C4-2B (cell line): ENCODE data around the gene ANGPTL1.

Experiments
- CTCF ChIP-seq: fragments of 450-650 bp; conservative IDR thresholded peaks from 2 replicates; pipeline ENCODE4 v1.5.1; 2017; ENCODE audit warnings: mild to moderate bottlenecking
- ZFX ChIP-seq: fragments of 450-650 bp; IDR thresholded peaks from 2 replicates; pipeline ENCODE4 v1.6.1; 2017

DNA sequence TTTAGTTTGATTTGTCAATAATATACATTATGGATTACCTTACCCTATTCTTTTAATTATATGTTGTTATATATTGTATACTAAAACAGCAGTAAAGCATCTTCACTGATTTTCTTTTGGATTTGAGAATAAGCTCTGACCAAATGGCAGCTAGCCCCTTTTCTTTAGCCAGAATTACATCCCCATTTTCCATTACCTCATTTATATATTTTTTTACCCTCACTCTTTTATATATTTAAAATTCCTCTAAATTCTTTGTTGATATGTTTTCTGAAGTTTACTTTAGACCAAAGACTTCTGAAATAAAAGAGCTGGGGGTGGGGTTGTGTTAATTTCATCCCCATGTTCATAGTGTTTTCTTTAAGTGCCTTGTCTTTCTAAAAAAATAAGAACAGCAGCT is 24.6 kb downstream of the ANGPTL1 start:
- TF ChIP-seq CTCF (no peak), ZFX (no peak)
